Left kidney (tissue), 2 donors: ENCODE results near the gene SERPINC1. TPM values are rescaled to one million over a fixed set of nuclear protein-coding genes. Genes with fewer than 3 reads are reported as not detected.
"Not testable (repeated sequence)": the region's sequence is repeated elsewhere in the genome, so short reads cannot be mapped to it uniquely, and the experiment has no call there.

Experiments used
- DNase-seq: peaks from one replicate; pipeline ENCODE4 v3.0.0-alpha.2; 2013
- polyA plus RNA-seq: library from polyadenylated mRNA; unstranded; fragments of 120-200 nt; gene quantifications from one replicate; pipeline ENCODE4 v1.2.1, GENCODE V29; 2013; ENCODE audit not compliant: insufficient read length

Gene SERPINC1
- polyA plus RNA-seq, 1 donor: 0.28 TPM

GRCh38 chr1:173863224-173864161 lies 53.6 kb downstream of the SERPINC1 start:
- DNase-seq: no peak

GRCh38 chr1:173862769-173863223 lies 54.3 kb downstream of the SERPINC1 start:
- DNase-seq: no peak

- DNase-seq: not testable (repeated sequence)
Observed at GRCh38 chr1:173862146-173862768, 54.9 kb downstream of the SERPINC1 start.

- no peak for DNase-seq
Observed at GRCh38 chr1:173861731-173862145, 55.4 kb downstream of the SERPINC1 start.

- no peak for DNase-seq
Observed at GRCh38 chr1:173860065-173860464, 57.1 kb downstream of the SERPINC1 start.

- not testable (repeated sequence) for DNase-seq
Observed at GRCh38 chr1:173859547-173859946, 57.6 kb downstream of the SERPINC1 start.

- DNase-seq: no peak
Observed at GRCh38 chr1:173857363-173857917, 59.7 kb downstream of the SERPINC1 start.

GRCh38 chr1:173856903-173857302 lies 60.2 kb downstream of the SERPINC1 start:
- no peak for DNase-seq

GRCh38 chr1:173856014-173856413 lies 61.1 kb downstream of the SERPINC1 start:
- no peak for DNase-seq

Other genes with a start within 250 kb of the SERPINC1 start
- gene ANKRD45, start 247.5 kb downstream of the SERPINC1 start, polyA plus RNA-seq: 5.9 TPM
- gene KLHL20, start 202.3 kb downstream of the SERPINC1 start, polyA plus RNA-seq: 23.7 TPM
- gene DARS2, start 92.7 kb downstream of the SERPINC1 start, polyA plus RNA-seq: 33.3 TPM
- gene CENPL, start 92.4 kb downstream of the SERPINC1 start, polyA plus RNA-seq: 15.7 TPM
- 612 TPM for gene GAS5, start 49.3 kb downstream of the SERPINC1 start, polyA plus RNA-seq
- gene ZBTB37, start 48.9 kb downstream of the SERPINC1 start, polyA plus RNA-seq: 13.8 TPM
- gene RC3H1, start 105.0 kb upstream of the SERPINC1 start, polyA plus RNA-seq: 18.8 TPM
- gene RABGAP1L, start 242.2 kb upstream of the SERPINC1 start, polyA plus RNA-seq: 28.0 TPM